GM19240 (cell line): ENCODE data around the gene DIDO1.
"Not testable (repeated sequence)": the region's sequence is repeated elsewhere in the genome, so short reads cannot be mapped to it uniquely, and the experiment has no call there.

Source experiments
- DNase-seq: peaks from one replicate; pipeline ENCODE4 v3.0.0; 2011; ENCODE audit warnings: low spot score; ENCODE audit not compliant: insufficient read length

DIDO1 gene

GRCh38 chr20:62962891-62963613 lies 36.7 kb upstream of the DIDO1 start:
- DNase-seq = no peak

GRCh38 chr20:62962221-62962879 lies 36.0 kb upstream of the DIDO1 start:
- no peak for DNase-seq

- DNase-seq = no peak
Observed at GRCh38 chr20:62961799-62962198, 35.5 kb upstream of the DIDO1 start.

- no peak for DNase-seq
Observed at GRCh38 chr20:62961310-62961783, 35.0 kb upstream of the DIDO1 start.

GRCh38 chr20:62960446-62961309 lies 34.4 kb upstream of the DIDO1 start:
- not testable (repeated sequence) for DNase-seq

GRCh38 chr20:62959998-62960436 lies 33.7 kb upstream of the DIDO1 start:
- no peak for DNase-seq

- no peak for DNase-seq
Observed at GRCh38 chr20:62959101-62959971, 33.0 kb upstream of the DIDO1 start.

- no peak for DNase-seq
Observed at GRCh38 chr20:62958388-62959100, 32.2 kb upstream of the DIDO1 start.

- DNase-seq = no peak
Observed at GRCh38 chr20:62957136-62958117, 31.1 kb upstream of the DIDO1 start.

- DNase-seq = no peak
Observed at GRCh38 chr20:62956387-62957135, 30.3 kb upstream of the DIDO1 start.

GRCh38 chr20:62955519-62956386 lies 29.4 kb upstream of the DIDO1 start:
- no peak for DNase-seq

GRCh38 chr20:62953839-62954703 lies 27.8 kb upstream of the DIDO1 start:
- peak; percentile 94 for DNase-seq

GRCh38 chr20:62952968-62953838 lies 26.9 kb upstream of the DIDO1 start:
- DNase-seq = no peak

GRCh38 chr20:62952373-62952967 lies 26.2 kb upstream of the DIDO1 start, which contains the start of gene SLC17A9:
SLC17A9 (plus strand) TSS chr20:62952709; CDS start chr20:62952831, 122 bp downstream.
- DNase-seq = peak; percentile 84

- DNase-seq = no peak
Observed at GRCh38 chr20:62951896-62952372, 25.6 kb upstream of the DIDO1 start.
